ENCODE measurements around the gene SDC3.

GRCh38 chr1:30916296-30916695, 7.7 kb upstream of the SDC3 start:
- TF ChIP-seq CTCF (IDR thresholded peaks at IDR 0.05; ENCODE audit: insufficient read depth, low read depth, low read length) (no peak), EZH2 (IDR thresholded peaks at IDR 0.05; ENCODE audit: insufficient read depth, low read length) (no peak)

All from astrocyte (in vitro differentiated cells and primary cell).